ENCODE results near the gene MRO.

MRO gene

GRCh38 chr18:50786864-50787263 lies 33.0 kb downstream of the MRO start:
- TF ChIP-seq SIN3A (IDR thresholded peaks at IDR 0.05; ENCODE audit: borderline replicate concordance, insufficient read depth, low read length) = no peak
- no peak for TF ChIP-seq POLR2AphosphoS5 (IDR thresholded peaks at IDR 0.05; ENCODE audit: low read depth, low read length)
- TF ChIP-seq TAF1 (IDR thresholded peaks at IDR 0.05; ENCODE audit: borderline replicate concordance, insufficient read depth, low read length) = no peak
- no peak for TF ChIP-seq REST (IDR thresholded peaks at IDR 0.05; ENCODE audit: insufficient read depth in 1 of 2, low read depth in 2 of 2, low read length in 2 of 2)
- TF ChIP-seq FOXP2 (optimal IDR thresholded peaks at IDR 0.05; ENCODE audit: borderline replicate concordance, extremely low read depth, extremely low read length, insufficient read depth) = no peak

- TF ChIP-seq FOXP2 (optimal IDR thresholded peaks at IDR 0.05; ENCODE audit: borderline replicate concordance, extremely low read depth, extremely low read length, insufficient read depth) (no peak), SIN3A (IDR thresholded peaks at IDR 0.05; ENCODE audit: borderline replicate concordance, insufficient read depth, low read length) (no peak), TAF1 (IDR thresholded peaks at IDR 0.05; ENCODE audit: borderline replicate concordance, insufficient read depth, low read length) (no peak), POLR2AphosphoS5 (IDR thresholded peaks at IDR 0.05; ENCODE audit: low read depth, low read length) (no peak), REST (IDR thresholded peaks at IDR 0.05; ENCODE audit: insufficient read depth in 1 of 2, low read depth in 2 of 2, low read length in 2 of 2) (no peak)
Observed at GRCh38 chr18:50783553-50783952, 36.3 kb downstream of the MRO start.

GRCh38 chr18:50776383-50776782 lies 43.4 kb downstream of the MRO start:
- TF ChIP-seq FOXP2 (optimal IDR thresholded peaks at IDR 0.05; ENCODE audit: borderline replicate concordance, extremely low read depth, extremely low read length, insufficient read depth) = no peak
- TF ChIP-seq REST (IDR thresholded peaks at IDR 0.05; ENCODE audit: insufficient read depth in 1 of 2, low read depth in 2 of 2, low read length in 2 of 2) = no peak
- no peak for TF ChIP-seq TAF1 (IDR thresholded peaks at IDR 0.05; ENCODE audit: borderline replicate concordance, insufficient read depth, low read length)

- TF ChIP-seq FOXP2 (optimal IDR thresholded peaks at IDR 0.05; ENCODE audit: borderline replicate concordance, extremely low read depth, extremely low read length, insufficient read depth) (no peak), SIN3A (IDR thresholded peaks at IDR 0.05; ENCODE audit: borderline replicate concordance, insufficient read depth, low read length) (no peak), TAF1 (IDR thresholded peaks at IDR 0.05; ENCODE audit: borderline replicate concordance, insufficient read depth, low read length) (no peak), POLR2AphosphoS5 (IDR thresholded peaks at IDR 0.05; ENCODE audit: low read depth, low read length) (no peak), REST (IDR thresholded peaks at IDR 0.05; ENCODE audit: insufficient read depth in 1 of 2, low read depth in 2 of 2, low read length in 2 of 2) (no peak)
Observed at GRCh38 chr18:50775726-50776125, 44.1 kb downstream of the MRO start.

GRCh38 chr18:50775207-50775606 lies 44.6 kb downstream of the MRO start:
- TF ChIP-seq REST (IDR thresholded peaks at IDR 0.05; ENCODE audit: insufficient read depth in 1 of 2, low read depth in 2 of 2, low read length in 2 of 2) (no peak), POLR2AphosphoS5 (IDR thresholded peaks at IDR 0.05; ENCODE audit: low read depth, low read length) (no peak), SIN3A (IDR thresholded peaks at IDR 0.05; ENCODE audit: borderline replicate concordance, insufficient read depth, low read length) (no peak), FOXP2 (optimal IDR thresholded peaks at IDR 0.05; ENCODE audit: borderline replicate concordance, extremely low read depth, extremely low read length, insufficient read depth) (no peak), TAF1 (IDR thresholded peaks at IDR 0.05; ENCODE audit: borderline replicate concordance, insufficient read depth, low read length) (no peak)

All from PFSK-1 (cell line).